ENCODE results near the gene TM9SF3.
"Not testable (repeated sequence)": the region's sequence is repeated elsewhere in the genome, so short reads cannot be mapped to it uniquely, and the experiment has no call there.

The TM9SF3 gene

GRCh38 chr10:96598846-96599245, 12.0 kb upstream of the TM9SF3 start:
- DNase-seq, result no peak

GRCh38 chr10:96596422-96597407, 9.9 kb upstream of the TM9SF3 start:
- no peak for DNase-seq

- no peak for DNase-seq
Observed at GRCh38 chr10:96595741-96596140, 8.9 kb upstream of the TM9SF3 start.

- DNase-seq, result no peak
Observed at GRCh38 chr10:96591946-96592345, 5.1 kb upstream of the TM9SF3 start.

- no peak for DNase-seq
Observed at GRCh38 chr10:96588616-96589419, 2.0 kb upstream of the TM9SF3 start.

- no peak for DNase-seq
Observed at GRCh38 chr10:96588060-96588554, 1.3 kb upstream of the TM9SF3 start.

GRCh38 chr10:96587264-96588059, 650 bp upstream of the TM9SF3 start:
- DNase-seq, result no peak

GRCh38 chr10:96585736-96586418, 935 bp downstream of the TM9SF3 start:
- no peak for DNase-seq

GRCh38 chr10:96584474-96584873, 2.3 kb downstream of the TM9SF3 start:
- DNase-seq, result no peak

GRCh38 chr10:96584035-96584434, 2.8 kb downstream of the TM9SF3 start:
- DNase-seq, result no peak

- DNase-seq, result no peak
Observed at GRCh38 chr10:96579133-96579532, 7.7 kb downstream of the TM9SF3 start.

GRCh38 chr10:96578633-96579032, 8.2 kb downstream of the TM9SF3 start:
- no peak for DNase-seq

- no peak for DNase-seq
Observed at GRCh38 chr10:96578022-96578421, 8.8 kb downstream of the TM9SF3 start.

GRCh38 chr10:96577069-96577468, 9.7 kb downstream of the TM9SF3 start:
- DNase-seq, result no peak

GRCh38 chr10:96576277-96576980, 10.4 kb downstream of the TM9SF3 start:
- DNase-seq, result no peak

GRCh38 chr10:96574564-96574963, 12.2 kb downstream of the TM9SF3 start:
- DNase-seq, result not testable (repeated sequence)

GRCh38 chr10:96573036-96573435, 13.8 kb downstream of the TM9SF3 start:
- no peak for DNase-seq

GRCh38 chr10:96570983-96571964, 15.5 kb downstream of the TM9SF3 start:
- DNase-seq, result no peak

GRCh38 chr10:96570511-96570910, 16.3 kb downstream of the TM9SF3 start:
- no peak for DNase-seq

GRCh38 chr10:96568402-96568801, 18.4 kb downstream of the TM9SF3 start:
- no peak for DNase-seq

Data from cortex of kidney (tissue), 1 donor.